ENCODE results near the gene PHAF1. TPM values are rescaled to one million over a fixed set of nuclear protein-coding genes. Genes with fewer than 3 reads are reported as not detected.
"Not testable (repeated sequence)": the region's sequence is repeated elsewhere in the genome, so short reads cannot be mapped to it uniquely, and the experiment has no call there.

Gene PHAF1
- polyA plus RNA-seq, 1 donor, result 29.3 TPM

GRCh38 chr16:67104061-67104460, 5.7 kb upstream of the PHAF1 start:
- no peak for DNase-seq

GRCh38 chr16:67104845-67105244, 4.9 kb upstream of the PHAF1 start:
- no peak for DNase-seq

GRCh38 chr16:67105246-67105645, 4.5 kb upstream of the PHAF1 start:
- no peak for DNase-seq

GRCh38 chr16:67105881-67106280, 3.9 kb upstream of the PHAF1 start:
- no peak for DNase-seq

- no peak for DNase-seq
These were observed 1.3 kb upstream of the PHAF1 start for GRCh38 chr16:67108489-67108888.

- DNase-seq, result no peak
These were observed 772 bp upstream of the PHAF1 start for GRCh38 chr16:67108931-67109406.

- no peak for DNase-seq
These were observed 2.3 kb downstream of the PHAF1 start for GRCh38 chr16:67111951-67112444.

- DNase-seq, result no peak
These were observed 3.1 kb downstream of the PHAF1 start for GRCh38 chr16:67112591-67113399.

- no peak for DNase-seq
These were observed 5.1 kb downstream of the PHAF1 start for GRCh38 chr16:67114793-67115192.

GRCh38 chr16:67115639-67116038, 5.9 kb downstream of the PHAF1 start:
- no peak for DNase-seq

- no peak for DNase-seq
These were observed 6.9 kb downstream of the PHAF1 start for GRCh38 chr16:67116388-67117311.

GRCh38 chr16:67117716-67118115, 8.0 kb downstream of the PHAF1 start:
- no peak for DNase-seq

GRCh38 chr16:67120025-67120424, 10.3 kb downstream of the PHAF1 start:
- no peak for DNase-seq

GRCh38 chr16:67122799-67123198, 13.1 kb downstream of the PHAF1 start:
- not testable (repeated sequence) for DNase-seq

- DNase-seq, result no peak
These were observed 18.7 kb downstream of the PHAF1 start for GRCh38 chr16:67128417-67128816.

- no peak for DNase-seq
These were observed 19.1 kb downstream of the PHAF1 start for GRCh38 chr16:67128887-67129286.

- no peak for DNase-seq
These were observed 19.7 kb downstream of the PHAF1 start for GRCh38 chr16:67129422-67129821.

GRCh38 chr16:67137605-67138004, 27.9 kb downstream of the PHAF1 start:
- no peak for DNase-seq

GRCh38 chr16:67141391-67141790, 31.6 kb downstream of the PHAF1 start:
- no peak for DNase-seq

- no peak for DNase-seq
These were observed 32.6 kb downstream of the PHAF1 start for GRCh38 chr16:67142342-67142741.

- DNase-seq, result no peak
These were observed 35.2 kb downstream of the PHAF1 start for GRCh38 chr16:67144943-67145342.

GRCh38 chr16:67145746-67146145, 36.0 kb downstream of the PHAF1 start:
- DNase-seq, result no peak

Data from left kidney (tissue), 2 donors.